H9 (cell line): ENCODE results near the gene NFAM1. TPM values are rescaled to one million over a fixed set of nuclear protein-coding genes. Genes with fewer than 3 reads are reported as not detected.

Experiments
- DNase-seq: peaks from one replicate; pipeline ENCODE4 v3.0.0-alpha.2; 2017
- H2AFZ ChIP-seq: one replicate; pipeline ENCODE4 v1.6.1; 2013; ENCODE audit warnings: mild to moderate bottlenecking, low read length, control low read depth, moderate library complexity
- H2AK5ac ChIP-seq: 2 replicates; pipeline ENCODE4 v1.6.1; 2013; ENCODE audit warnings: low read length, control low read depth, mixed read lengths; ENCODE audit not compliant: insufficient read length
- H2BK120ac ChIP-seq: one replicate; pipeline ENCODE4 v1.6.1; 2013; ENCODE audit warnings: low read depth, mild to moderate bottlenecking, low read length, control low read depth, inconsistent platforms; ENCODE audit not compliant: poor library complexity, severe bottlenecking
- H2BK12ac ChIP-seq: 2 replicates; pipeline ENCODE4 v1.6.1; 2013; ENCODE audit warnings: low read length, control low read depth, mixed read lengths, low read depth; ENCODE audit not compliant: insufficient read length
- H2BK15ac ChIP-seq: 2 replicates; pipeline ENCODE4 v1.6.1; 2013; ENCODE audit warnings: low read depth, low read length, control low read depth
- H2BK20ac ChIP-seq: one replicate; pipeline ENCODE4 v1.6.1; 2013; ENCODE audit warnings: low read depth, mild to moderate bottlenecking, low read length, control low read depth, inconsistent platforms; ENCODE audit not compliant: poor library complexity, severe bottlenecking
- H2BK5ac ChIP-seq: 2 replicates; pipeline ENCODE4 v1.6.1; 2013; ENCODE audit warnings: low read length, control low read depth, mixed read lengths; ENCODE audit not compliant: insufficient read length
- H3K14ac ChIP-seq: 2 replicates; pipeline ENCODE4 v1.6.1; 2013; ENCODE audit warnings: low read length, control low read depth; ENCODE audit not compliant: insufficient read depth
- H3K18ac ChIP-seq: 2 replicates; pipeline ENCODE4 v1.6.1; 2013; ENCODE audit warnings: low read depth, mild to moderate bottlenecking, mixed read lengths, low read length, control low read depth; ENCODE audit not compliant: insufficient read length
- H3K23ac ChIP-seq: 2 replicates; pipeline ENCODE4 v1.6.1; 2013; ENCODE audit warnings: low read length, control low read depth, mixed read lengths, low read depth; ENCODE audit not compliant: insufficient read length
- H3K23me2 ChIP-seq: 2 replicates; pipeline ENCODE4 v1.6.1; 2013; ENCODE audit warnings: low read depth, mild to moderate bottlenecking, mixed read lengths, low read length, control low read depth; ENCODE audit not compliant: insufficient read length, poor library complexity, severe bottlenecking
- H3K27ac ChIP-seq: 2 replicates; pipeline ENCODE4 v1.5.1; 2013; ENCODE audit warnings: low read length, control low read depth, mixed read lengths, low read depth; ENCODE audit not compliant: insufficient read length
- H3K27me3 ChIP-seq: 2 replicates; pipeline ENCODE4 v1.6.1; 2013; ENCODE audit warnings: low read length, control low read depth, inconsistent platforms; ENCODE audit not compliant: insufficient read depth
- H3K4ac ChIP-seq: 2 replicates; pipeline ENCODE4 v1.6.1; 2013; ENCODE audit warnings: low read depth, mild to moderate bottlenecking, control low read depth, inconsistent platforms, low read length, moderate library complexity
- H3K4me1 ChIP-seq: 2 replicates; pipeline ENCODE4 v1.6.1; 2013; ENCODE audit warnings: low read length, control low read depth, inconsistent platforms; ENCODE audit not compliant: insufficient read depth
- H3K4me2 ChIP-seq: 2 replicates; pipeline ENCODE4 v1.6.1; 2013; ENCODE audit warnings: low read length, control low read depth, mixed read lengths; ENCODE audit not compliant: insufficient read length, insufficient read depth
- H3K56ac ChIP-seq: 2 replicates; pipeline ENCODE4 v1.6.1; 2013; ENCODE audit warnings: low read depth, mild to moderate bottlenecking, mixed read lengths, low read length, control low read depth; ENCODE audit not compliant: insufficient read length
- H3K79me1 ChIP-seq: 2 replicates; pipeline ENCODE4 v1.6.1; 2013; ENCODE audit warnings: low read depth, mild to moderate bottlenecking, moderate library complexity, low read length, control low read depth, inconsistent platforms; ENCODE audit not compliant: insufficient read depth, poor library complexity, severe bottlenecking
- H3K79me2 ChIP-seq: 2 replicates; pipeline ENCODE4 v1.6.1; 2013; ENCODE audit warnings: low read length, control low read depth, inconsistent platforms; ENCODE audit not compliant: insufficient read depth
- H3K9ac ChIP-seq: 2 replicates; pipeline ENCODE4 v1.6.1; 2013; ENCODE audit warnings: low read length, control low read depth, mixed read lengths; ENCODE audit not compliant: insufficient read length; ENCODE audit errors: extremely low read depth
- H3K9me3 ChIP-seq: one replicate; pipeline ENCODE4 v1.6.1; 2013; ENCODE audit warnings: low read depth, low read length, inconsistent platforms; ENCODE audit not compliant: control insufficient read depth
- H3T11ph ChIP-seq: one replicate; pipeline ENCODE4 v1.6.1; 2013; ENCODE audit warnings: mild to moderate bottlenecking, low read length, control low read depth, inconsistent platforms
- H4K20me1 ChIP-seq: one replicate; pipeline ENCODE4 v1.6.1; 2013; ENCODE audit not compliant: control insufficient read depth, insufficient read length, insufficient read depth
- H4K5ac ChIP-seq: 2 replicates; pipeline ENCODE4 v1.6.1; 2013; ENCODE audit warnings: low read depth, mild to moderate bottlenecking, mixed read lengths, low read length, control low read depth; ENCODE audit not compliant: insufficient read length
- H4K8ac ChIP-seq: replicated peaks from 2 replicates; pipeline ENCODE4 v1.6.1; 2013; ENCODE audit warnings: low read length, control low read depth, mixed read lengths, low read depth; ENCODE audit not compliant: insufficient read length
- H4K91ac ChIP-seq: 2 replicates; pipeline ENCODE4 v1.6.1; 2013; ENCODE audit warnings: low read depth, mild to moderate bottlenecking, moderate library complexity, mixed read lengths, low read length, control low read depth; ENCODE audit not compliant: insufficient read length
- H3K27ac Mint-ChIP-seq, 3 experiments: 2 replicates in 2 of 3; 3 replicates in 1 of 3; pipeline ENCODE4 v1.8.0; 2020 to 2021; ENCODE audit warnings: mixed read lengths in 3 of 3, mild to moderate bottlenecking in 1 of 3, moderate library complexity in 1 of 3
- H3K27me3 Mint-ChIP-seq: 2 replicates; pipeline ENCODE4 v1.8.0; 2021; ENCODE audit warnings: low read depth, mild to moderate bottlenecking, moderate library complexity, mixed read lengths
- H3K36me3 Mint-ChIP-seq, 3 experiments: 2 replicates in 2 of 3; 3 replicates in 1 of 3; pipeline ENCODE4 v1.8.0; 2020 to 2021; ENCODE audit warnings: low read depth in 3 of 3, mixed read lengths in 3 of 3; ENCODE audit not compliant: insufficient read depth in 1 of 3
- H3K4me1 Mint-ChIP-seq, 2 experiments: 2 replicates each; pipeline ENCODE4 v1.8.0; 2020; ENCODE audit warnings: mixed read lengths in 2 of 2
- H3K4me3 Mint-ChIP-seq, 2 experiments: 2 replicates in 1 of 2; 3 replicates in 1 of 2; pipeline ENCODE4 v1.8.0; 2020 to 2021; ENCODE audit warnings: mild to moderate bottlenecking in 2 of 2, mixed read lengths in 2 of 2, moderate library complexity in 1 of 2
- H3K9me3 Mint-ChIP-seq, 2 experiments: 2 replicates in 1 of 2; 3 replicates in 1 of 2; pipeline ENCODE4 v1.8.0; 2020; ENCODE audit warnings: mild to moderate bottlenecking in 2 of 2, mixed read lengths in 2 of 2, moderate library complexity in 1 of 2
- WGBS: extraction: QIAGEN DNeasy Blood & Tissue Kit; methylation state at CpG from one replicate; pipeline ENCODE4 v1.1.7; 2013; ENCODE audit warnings: missing lambda C conversion rate, low lambda C conversion rate, mixed read lengths; ENCODE audit not compliant: insufficient read length; ENCODE audit errors: extremely low coverage; 5-methylcytosine and 5-hydroxymethylcytosine counted together
- total RNA-seq: library from RNA; stranded (reverse); gene quantifications from 2 replicates; pipeline ENCODE4 v1.2.1, GENCODE V29; 2021
- TF ChIP-seq, protein P1 (sequence below): fragments of 200-600 bp; sonication (generic); conservative IDR thresholded peaks from 3 replicates; pipeline ENCODE4 v1.8.0; 2021; ENCODE audit warnings: antibody characterized with exemption, mild to moderate bottlenecking

NFAM1 gene
- total RNA-seq, 1 experiment from 2014 or later = 0.68 TPM

DNA sequence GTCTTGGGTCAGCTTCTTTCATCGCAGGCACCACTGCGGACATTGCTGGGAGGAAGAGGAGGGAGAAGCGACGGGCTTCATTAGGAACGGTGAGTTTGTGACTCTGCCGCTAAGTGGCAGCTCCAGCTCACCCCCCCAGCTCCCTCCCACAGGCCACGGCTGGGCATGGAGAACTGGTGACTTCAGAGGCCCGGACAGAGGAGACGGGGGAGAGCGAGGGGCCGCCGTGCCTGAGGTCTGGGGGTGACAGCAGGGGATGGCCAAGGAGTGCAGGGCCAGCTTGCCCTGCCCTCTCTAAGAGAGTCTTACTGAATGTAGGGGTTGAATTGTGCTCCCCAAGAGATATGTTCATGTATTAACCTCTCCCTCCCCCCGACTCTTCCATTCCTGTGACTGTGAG, 13.9 kb upstream of the NFAM1 start:
- Mint-ChIP-seq H3K4me3 (no peak overlapping the region), H3K36me3 (no peaks in the 10 kb centered on the region; a peak in 1 of 7 replicates), H3K9me3 (peaks cover 0 to 2% of the 10 kb centered on the region in 2 experiments; a peak in 3 of 5 replicates), H3K4me1 (peaks cover 18 to 26% of the 10 kb centered on the region in 2 experiments), H3K27ac (no peak overlapping the region), H3K27me3 (peaks cover 43% of the 10 kb centered on the region)
- no peak overlapping the region for H2BK120ac ChIP-seq
- no peak overlapping the region for H2BK12ac ChIP-seq
- no peaks in the 10 kb centered on the region for H4K20me1 ChIP-seq
- TF ChIP-seq, protein P1, sequence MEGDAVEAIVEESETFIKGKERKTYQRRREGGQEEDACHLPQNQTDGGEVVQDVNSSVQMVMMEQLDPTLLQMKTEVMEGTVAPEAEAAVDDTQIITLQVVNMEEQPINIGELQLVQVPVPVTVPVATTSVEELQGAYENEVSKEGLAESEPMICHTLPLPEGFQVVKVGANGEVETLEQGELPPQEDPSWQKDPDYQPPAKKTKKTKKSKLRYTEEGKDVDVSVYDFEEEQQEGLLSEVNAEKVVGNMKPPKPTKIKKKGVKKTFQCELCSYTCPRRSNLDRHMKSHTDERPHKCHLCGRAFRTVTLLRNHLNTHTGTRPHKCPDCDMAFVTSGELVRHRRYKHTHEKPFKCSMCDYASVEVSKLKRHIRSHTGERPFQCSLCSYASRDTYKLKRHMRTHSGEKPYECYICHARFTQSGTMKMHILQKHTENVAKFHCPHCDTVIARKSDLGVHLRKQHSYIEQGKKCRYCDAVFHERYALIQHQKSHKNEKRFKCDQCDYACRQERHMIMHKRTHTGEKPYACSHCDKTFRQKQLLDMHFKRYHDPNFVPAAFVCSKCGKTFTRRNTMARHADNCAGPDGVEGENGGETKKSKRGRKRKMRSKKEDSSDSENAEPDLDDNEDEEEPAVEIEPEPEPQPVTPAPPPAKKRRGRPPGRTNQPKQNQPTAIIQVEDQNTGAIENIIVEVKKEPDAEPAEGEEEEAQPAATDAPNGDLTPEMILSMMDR = no peak
- no peak overlapping the region for H3K4ac ChIP-seq
- no peak for DNase-seq
- H4K91ac ChIP-seq = no peak overlapping the region
- H3K18ac ChIP-seq = no peak overlapping the region
- no peak overlapping the region for H4K5ac ChIP-seq
- H3K9ac ChIP-seq = no peak overlapping the region
- WGBS = no CpG with 5 or more reads among the region's 13 CpGs
- no peaks in the 10 kb centered on the region for H3K9me3 ChIP-seq
- no peak overlapping the region for H3K27ac ChIP-seq
- no peaks in the 10 kb centered on the region for H3K79me2 ChIP-seq
- no peak overlapping the region for H2BK15ac ChIP-seq
- H2BK5ac ChIP-seq = no peak overlapping the region
- no peaks in the 10 kb centered on the region for H3K4me1 ChIP-seq
- no peaks in the 10 kb centered on the region; the same call in 1 of the 2 replicates for H3K27me3 ChIP-seq
- no peak overlapping the region for H4K8ac ChIP-seq
- no peak overlapping the region for H3K23ac ChIP-seq
- no peak overlapping the region for H3T11ph ChIP-seq
- H2AFZ ChIP-seq = no peak overlapping the region
- no peak overlapping the region for H2BK20ac ChIP-seq
- H3K23me2 ChIP-seq = peaks cover 3% of the 10 kb centered on the region
- 0 out of 2 replicates have a peak overlapping the region, but pooled peaks have one; percentile 18 for H3K14ac ChIP-seq
- no peaks in the 10 kb centered on the region for H3K79me1 ChIP-seq
- H2AK5ac ChIP-seq = no peak overlapping the region
- no peak overlapping the region for H3K56ac ChIP-seq
- H3K4me2 ChIP-seq = no peak overlapping the region
